K562 (cell line): ENCODE measurements around the gene VPS33B. TPM values are rescaled to one million over a fixed set of nuclear protein-coding genes. Genes with fewer than 3 reads are reported as not detected.

Experiments
- ARID4B ChIP-seq: sonication (generic); formaldehyde crosslinking; IDR thresholded peaks from 2 replicates; pipeline ENCODE4 v1.8.0; 2022; ENCODE audit warnings: mild to moderate bottlenecking, missing genetic modification reagents
- ATF2 ChIP-seq: sonication (generic); formaldehyde crosslinking; IDR thresholded peaks from 2 replicates; pipeline ENCODE4 v1.8.1; 2022; ENCODE audit warnings: missing genetic modification reagents
- ATF3 ChIP-seq, 2 experiments: fragments of 450-650 bp in 1 of 2; sonication (generic) in 1 of 2; formaldehyde crosslinking in 1 of 2; IDR thresholded peaks in 1 of 2; conservative IDR thresholded peaks in 1 of 2; 2 replicates each; pipeline versions ENCODE4 v1.6.1 to v1.8.1; 2016 to 2023; ENCODE audit warnings: mild to moderate bottlenecking in 2 of 2, moderate library complexity in 2 of 2, inconsistent platforms in 1 of 2, missing genetic modification reagents in 1 of 2
- ESRRB ChIP-seq: fragments of 250-450 bp; sonication (Bioruptor Pico); IDR thresholded peaks from 2 replicates; pipeline ENCODE4 v1.5.0; 2020; ENCODE audit warnings: mild to moderate bottlenecking, moderate library complexity, borderline replicate concordance
- ETS2 ChIP-seq: IDR thresholded peaks from 2 replicates; pipeline ENCODE4 v1.6.1; 2016; ENCODE audit warnings: borderline replicate concordance, missing genetic modification characterization, mild to moderate bottlenecking, moderate library complexity, missing compliant biosample characterization; ENCODE audit not compliant: poor library complexity, severe bottlenecking
- HLTF ChIP-seq: fragments of 450-650 bp; IDR thresholded peaks from 2 replicates; pipeline ENCODE4 v1.6.1; 2016
- HNRNPL ChIP-seq: fragments of 200-400 bp; formaldehyde crosslinking; IDR thresholded peaks from 2 replicates; pipeline ENCODE4 v1.6.1; 2017; ENCODE audit warnings: low read depth, mild to moderate bottlenecking, low read length
- IRF9 ChIP-seq: fragments of 450-650 bp; IDR thresholded peaks from 2 replicates; pipeline ENCODE4 v1.6.1; 2016; ENCODE audit warnings: missing biosample characterization, missing genetic modification characterization
- MAFF ChIP-seq: IDR thresholded peaks from 2 replicates; pipeline ENCODE4 v1.6.1; 2012; ENCODE audit warnings: low read length, improper control_type of control experiment
- MED1 ChIP-seq: sonication (generic); formaldehyde crosslinking; IDR thresholded peaks from 2 replicates; pipeline ENCODE4 v1.8.1; 2023; ENCODE audit warnings: missing genetic modification reagents, borderline replicate concordance
- MYC ChIP-seq, 2 experiments: fragments of 250-450 bp in 1 of 2; sonication (Bioruptor Pico) in 1 of 2; IDR thresholded peaks; 2 replicates each; pipeline versions ENCODE4 v1.5.1 to v1.6.1; 2012 to 2021; ENCODE audit warnings: low read depth in 2 of 2, borderline replicate concordance in 1 of 2, improper control_type of control experiment in 1 of 2, low read length in 1 of 2, mild to moderate bottlenecking in 1 of 2, moderate library complexity in 1 of 2
- NFYB ChIP-seq: IDR thresholded peaks from 2 replicates; pipeline ENCODE4 v1.6.1; 2011; ENCODE audit warnings: mild to moderate bottlenecking, moderate library complexity; ENCODE audit not compliant: insufficient read length; ENCODE audit errors: extremely low read depth
- POLR2A ChIP-seq: fragments of 450-650 bp; conservative IDR thresholded peaks from 2 replicates; pipeline ENCODE4 v1.6.1; 2016
- SRF ChIP-seq, 2 experiments: fragments of 250-450, 450-650 bp in 1 of 2; sonication (Bioruptor Pico) in 1 of 2; sonication (generic) in 1 of 2; formaldehyde crosslinking; IDR thresholded peaks; 2 replicates each; pipeline versions ENCODE4 v1.5.0 to v1.5.1; 2020 to 2022; ENCODE audit warnings: mild to moderate bottlenecking in 1 of 2, missing genetic modification reagents in 1 of 2
- TARDBP ChIP-seq: fragments of 450-650 bp; IDR thresholded peaks from 2 replicates; pipeline ENCODE4 v1.6.1; 2016
- TRIM28 ChIP-seq: fragments of 450-650 bp; IDR thresholded peaks from 2 replicates; pipeline ENCODE4 v1.6.1; 2017
- ZNF124 ChIP-seq: sonication (generic); formaldehyde crosslinking; IDR thresholded peaks from 2 replicates; pipeline ENCODE4 v1.8.1; 2022; ENCODE audit warnings: missing genetic modification reagents
- ZNF512 ChIP-seq: IDR thresholded peaks from 2 replicates; pipeline ENCODE4 v1.6.1; 2016; ENCODE audit warnings: missing genetic modification characterization, missing compliant biosample characterization
- polyA plus RNA-seq, 8 experiments: library from polyadenylated mRNA; depleted of rRNA in 4 of 8; stranded (reverse) in 5 of 8; unstranded in 3 of 8; fragments of >200 nt; fragmentation: Nextera tagmentation in 2 of 8; fragmentation: Illumina TruSeq in 1 of 8; extraction: Ambion mirVana in 2 of 8; extraction: Trizol in 1 of 8; gene quantifications; 2 replicates each; pipeline versions ENCODE4 v1.2.1 to v1.2.3, GENCODE V29; 2011 to 2014; ENCODE audit warnings: inconsistent platforms in 1 of 8, missing spikeins in 1 of 8
- total RNA-seq, 7 experiments: library from RNA; depleted of rRNA in 6 of 7; stranded (reverse); fragments of >200 nt in 6 of 7; fragmentation: Illumina TruSeq in 2 of 7; extraction: Trizol in 2 of 7; gene quantifications; 2 replicates each; pipeline versions ENCODE4 v1.2.1 to v1.2.3, GENCODE V29; 2011 to 2021; ENCODE audit warnings: low replicate concordance in 1 of 7

Gene VPS33B
- total and polyA plus RNA-seq, 9 of the 15 experiments (the other 6 are each of a cell fraction or from before 2014, with no cell fraction given) = 9.4 to 25.5 (median 14.8) TPM

GRCh38 chr15:91022075-91022831 is at the start of gene VPS33B (continued):
- TF ChIP-seq IRF9 (tag) (no peak), ZNF512 (tag) (no peak), POLR2A (peak; percentile 85), MED1 (CRISPR knock-in tag) (no peak), MAFF (no peak), HNRNPL (no peak), TARDBP (no peak), ETS2 (no peak), ATF2 (CRISPR knock-in tag) (no peak), NFYB (no peak), HLTF (no peak), ZNF124 (CRISPR knock-in tag) (no peak), ATF3 (IDR thresholded peaks at IDR 0.05) (no peak), ATF3 (CRISPR knock-in tag; conservative IDR thresholded peaks at IDR 0.05) (no peak), ESRRB (CRISPR knock-in tag) (no peak), MYC (IDR thresholded peaks at IDR 0.05; ENCODE audit: low read depth, low read length) (no peak), MYC (CRISPR knock-in tag; IDR thresholded peaks at IDR 0.05; ENCODE audit: borderline replicate concordance, low read depth) (no peak), TRIM28 (no peak), SRF (CRISPR knock-in tag; IDR thresholded peaks at IDR 0.05) (peak in 1 of 2 experiments; percentile 44; a peak in 1 of 4 replicates), ARID4B (CRISPR knock-in tag) (peak; percentile 80)
